GM06990 (cell line): ENCODE measurements around the gene CREBRF.

Experiments used
- DNase-seq: peaks from one replicate; pipeline ENCODE4 v3.0.0-alpha.2; 2011; ENCODE audit not compliant: insufficient read length; ENCODE audit errors: extremely low read depth
- H3K27me3 ChIP-seq: replicated peaks from 2 replicates; pipeline ENCODE4 v1.6.0; 2011; ENCODE audit warnings: low read length; ENCODE audit not compliant: control insufficient read depth, insufficient read depth
- H3K36me3 ChIP-seq: 2 replicates; pipeline ENCODE4 v1.5.1; 2011; ENCODE audit warnings: low read length; ENCODE audit not compliant: control insufficient read depth, insufficient read depth
- H3K4me3 ChIP-seq: replicated peaks from 2 replicates; pipeline ENCODE4 v1.5.1; 2011; ENCODE audit warnings: low read depth, mild to moderate bottlenecking, control low read depth, low read length
- TF ChIP-seq, protein P1 (sequence below): IDR thresholded peaks from 2 replicates; pipeline ENCODE4 v1.5.1; 2011; ENCODE audit warnings: low read length, control low read depth, mild to moderate bottlenecking, inconsistent platforms; ENCODE audit not compliant: insufficient read depth, poor library complexity, severe bottlenecking

Gene CREBRF

DNA sequence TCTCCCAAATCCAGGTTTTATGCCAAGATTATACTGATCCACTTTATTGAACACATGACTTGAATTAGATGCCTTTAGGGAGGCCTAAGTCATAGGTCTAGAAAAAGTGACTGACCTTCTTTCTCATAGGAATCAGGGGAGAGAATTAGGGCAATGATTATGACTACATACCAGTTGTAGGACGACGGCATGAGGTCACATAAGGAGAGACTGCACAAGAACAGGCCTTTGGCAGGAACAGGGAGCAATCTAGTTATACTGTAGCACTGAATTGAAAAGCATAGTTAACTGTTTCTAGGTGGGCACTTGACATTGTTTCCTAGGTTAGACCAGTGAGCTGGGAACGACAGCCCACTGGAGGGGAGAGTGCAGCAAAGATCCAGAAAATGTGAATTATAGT lies 22.7 kb downstream of the CREBRF start:
- Histone ChIP-seq H3K36me3 (no peaks in the 10 kb centered on the region), H3K27me3 (no peaks in the 10 kb centered on the region), H3K4me3 (no peak overlapping the region)
- DNase-seq, result no peak
- TF ChIP-seq, protein P1, sequence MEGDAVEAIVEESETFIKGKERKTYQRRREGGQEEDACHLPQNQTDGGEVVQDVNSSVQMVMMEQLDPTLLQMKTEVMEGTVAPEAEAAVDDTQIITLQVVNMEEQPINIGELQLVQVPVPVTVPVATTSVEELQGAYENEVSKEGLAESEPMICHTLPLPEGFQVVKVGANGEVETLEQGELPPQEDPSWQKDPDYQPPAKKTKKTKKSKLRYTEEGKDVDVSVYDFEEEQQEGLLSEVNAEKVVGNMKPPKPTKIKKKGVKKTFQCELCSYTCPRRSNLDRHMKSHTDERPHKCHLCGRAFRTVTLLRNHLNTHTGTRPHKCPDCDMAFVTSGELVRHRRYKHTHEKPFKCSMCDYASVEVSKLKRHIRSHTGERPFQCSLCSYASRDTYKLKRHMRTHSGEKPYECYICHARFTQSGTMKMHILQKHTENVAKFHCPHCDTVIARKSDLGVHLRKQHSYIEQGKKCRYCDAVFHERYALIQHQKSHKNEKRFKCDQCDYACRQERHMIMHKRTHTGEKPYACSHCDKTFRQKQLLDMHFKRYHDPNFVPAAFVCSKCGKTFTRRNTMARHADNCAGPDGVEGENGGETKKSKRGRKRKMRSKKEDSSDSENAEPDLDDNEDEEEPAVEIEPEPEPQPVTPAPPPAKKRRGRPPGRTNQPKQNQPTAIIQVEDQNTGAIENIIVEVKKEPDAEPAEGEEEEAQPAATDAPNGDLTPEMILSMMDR, result no peak

- H3K36me3 ChIP-seq, result no peaks in the 10 kb centered on the region
- H3K27me3 ChIP-seq, result no peaks in the 10 kb centered on the region
- no peak overlapping the region for H3K4me3 ChIP-seq
- no peak for DNase-seq
- TF ChIP-seq, protein P1, result no peak
Observed at GRCh38 chr5:173089581-173089980, 33.4 kb downstream of the CREBRF start.

- TF ChIP-seq, protein P1, result no peak
- no peak for DNase-seq
Observed at GRCh38 chr5:173090639-173091038, 34.5 kb downstream of the CREBRF start.

DNA sequence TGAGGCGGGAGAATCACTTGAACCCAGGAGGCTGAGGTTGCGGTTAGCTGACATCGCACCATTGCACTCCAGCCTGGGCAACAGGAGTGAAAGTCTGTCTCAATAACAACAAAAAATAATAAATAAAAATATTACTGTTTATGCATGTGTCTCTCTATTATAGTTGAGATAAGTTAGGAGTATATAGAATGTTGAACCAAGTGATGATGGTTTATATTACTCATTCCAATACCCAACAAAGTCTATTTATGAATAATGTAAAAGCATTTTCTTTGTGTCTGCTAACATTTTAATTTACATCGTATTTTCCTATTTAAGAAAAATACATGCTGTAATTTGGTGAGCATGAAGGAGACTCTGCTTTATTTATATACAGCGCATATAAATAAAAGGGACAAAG lies 35.8 kb downstream of the CREBRF start:
- H3K27me3 ChIP-seq, result no peaks in the 10 kb centered on the region
- no peak overlapping the region for H3K4me3 ChIP-seq
- no peaks in the 10 kb centered on the region for H3K36me3 ChIP-seq
- no peak for DNase-seq
- TF ChIP-seq, protein P1, result no peak

More at GRCh38 chr5:173090639-173091038, 34.5 kb downstream of the CREBRF start:
- no peaks in the 10 kb centered on the region for H3K27me3 ChIP-seq
- H3K36me3 ChIP-seq, result no peaks in the 10 kb centered on the region
- H3K4me3 ChIP-seq, result no peak overlapping the region

DNA sequence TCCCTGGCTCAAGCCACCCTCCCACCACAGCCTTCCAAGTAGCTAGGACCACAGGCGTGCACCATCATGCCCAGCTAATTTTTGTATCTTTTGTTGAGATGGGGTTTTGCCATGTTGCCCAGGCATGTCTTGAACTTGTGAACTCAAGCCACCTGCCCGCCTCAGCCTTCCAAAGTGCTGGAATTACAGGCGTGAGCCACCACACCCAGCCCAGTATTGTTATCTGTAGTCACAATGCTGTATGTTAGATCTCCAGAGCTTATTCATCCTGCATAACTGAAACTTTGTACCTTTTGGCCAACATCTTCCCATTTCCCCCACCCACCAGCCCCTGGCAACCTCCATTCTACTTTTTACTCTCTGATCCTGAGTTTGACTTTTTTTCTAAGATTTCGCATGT lies 37.5 kb downstream of the CREBRF start:
- TF ChIP-seq, protein P1, result no peak
- Histone ChIP-seq H3K4me3 (no peak overlapping the region), H3K36me3 (no peaks in the 10 kb centered on the region), H3K27me3 (no peaks in the 10 kb centered on the region)
- no peak for DNase-seq

DNA sequence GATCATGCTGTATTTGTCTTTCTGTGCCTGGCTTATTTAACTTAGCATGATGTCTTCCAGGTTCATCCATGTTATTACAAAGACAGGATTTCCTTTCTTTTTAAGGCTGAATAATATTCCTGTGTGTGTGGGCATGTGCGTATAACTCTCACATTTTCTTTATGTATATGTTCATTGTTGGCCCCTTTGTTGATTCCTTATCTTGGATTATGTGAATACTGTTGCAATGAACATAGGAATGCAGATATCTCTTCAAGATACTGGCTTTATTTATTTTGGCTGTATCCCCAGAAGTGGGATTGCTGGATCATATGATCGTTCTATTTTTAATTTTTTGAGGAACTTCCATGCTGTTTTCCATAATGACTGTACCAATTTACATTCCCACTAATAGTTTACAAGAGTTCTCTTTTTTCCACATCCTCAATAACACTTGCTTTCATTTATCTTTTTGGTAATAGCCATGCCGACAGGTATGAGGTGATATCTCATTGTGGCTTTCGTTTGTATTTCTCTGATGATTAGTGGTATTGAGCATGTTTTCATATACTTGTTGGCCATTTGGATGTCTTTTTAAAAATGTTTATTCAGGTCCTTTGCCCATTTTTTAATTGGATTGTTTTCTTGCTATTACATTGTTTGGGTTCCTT lies 38.0 kb downstream of the CREBRF start:
- Histone ChIP-seq H3K27me3 (no peaks in the 10 kb centered on the region), H3K36me3 (no peaks in the 10 kb centered on the region), H3K4me3 (no peak overlapping the region)
- no peak for DNase-seq
- TF ChIP-seq, protein P1, result no peak
